GM18867 (cell line): ENCODE data around the gene SSUH2.

Experiments
- ATAC-seq: cut with Tn5 transposase; IDR thresholded peaks from one replicate; pipeline ENCODE4 v1.9.1; 2021; ENCODE audit warnings: mild to moderate bottlenecking, moderate library complexity; ENCODE audit not compliant: unreplicated experiment

Gene SSUH2

DNA sequence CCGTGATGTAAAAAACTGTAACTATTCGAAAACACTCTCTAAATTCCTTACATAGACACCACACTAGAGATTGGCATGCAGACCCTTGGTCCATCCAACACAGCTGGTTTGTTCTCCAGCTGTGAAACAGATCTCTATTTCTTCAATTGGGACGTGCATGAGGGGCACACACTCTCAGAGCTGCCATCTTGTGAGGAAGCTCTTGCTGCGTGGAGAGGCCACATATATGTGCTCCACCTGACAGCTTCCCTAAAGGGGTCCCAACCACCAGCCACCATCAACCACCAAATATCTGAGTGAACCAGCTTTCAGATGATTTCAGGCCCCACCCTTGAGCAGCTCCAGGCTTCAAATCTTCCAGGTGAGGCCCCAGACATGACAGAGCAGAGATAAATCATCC, 25.6 kb downstream of the SSUH2 start:
- ATAC-seq = no peak

GRCh38 chr3:8617921-8618320, 26.7 kb downstream of the SSUH2 start:
- ATAC-seq = no peak

DNA sequence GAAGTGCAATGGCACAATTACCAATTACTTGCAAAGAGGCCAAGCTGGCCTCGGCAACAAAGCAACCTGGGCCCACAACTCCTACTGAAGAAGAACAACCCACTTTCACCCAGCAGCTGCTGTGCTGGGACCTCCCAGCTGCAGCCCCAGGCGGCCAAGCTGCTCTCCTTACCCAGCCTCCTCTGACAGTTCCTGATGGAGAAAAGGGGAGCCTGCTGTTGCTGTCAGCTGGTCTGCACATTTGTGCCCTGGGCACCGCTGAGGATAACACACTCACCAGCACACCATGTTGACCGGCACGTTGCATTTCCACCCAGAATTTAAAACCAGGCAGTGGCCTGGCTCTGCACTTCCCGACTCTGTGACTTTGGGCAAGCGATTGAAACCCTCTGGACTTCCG, 33.6 kb downstream of the SSUH2 start:
- ATAC-seq = no peak

- no peak for ATAC-seq
Measured at GRCh38 chr3:8608791-8609467, 35.7 kb downstream of the SSUH2 start.

DNA sequence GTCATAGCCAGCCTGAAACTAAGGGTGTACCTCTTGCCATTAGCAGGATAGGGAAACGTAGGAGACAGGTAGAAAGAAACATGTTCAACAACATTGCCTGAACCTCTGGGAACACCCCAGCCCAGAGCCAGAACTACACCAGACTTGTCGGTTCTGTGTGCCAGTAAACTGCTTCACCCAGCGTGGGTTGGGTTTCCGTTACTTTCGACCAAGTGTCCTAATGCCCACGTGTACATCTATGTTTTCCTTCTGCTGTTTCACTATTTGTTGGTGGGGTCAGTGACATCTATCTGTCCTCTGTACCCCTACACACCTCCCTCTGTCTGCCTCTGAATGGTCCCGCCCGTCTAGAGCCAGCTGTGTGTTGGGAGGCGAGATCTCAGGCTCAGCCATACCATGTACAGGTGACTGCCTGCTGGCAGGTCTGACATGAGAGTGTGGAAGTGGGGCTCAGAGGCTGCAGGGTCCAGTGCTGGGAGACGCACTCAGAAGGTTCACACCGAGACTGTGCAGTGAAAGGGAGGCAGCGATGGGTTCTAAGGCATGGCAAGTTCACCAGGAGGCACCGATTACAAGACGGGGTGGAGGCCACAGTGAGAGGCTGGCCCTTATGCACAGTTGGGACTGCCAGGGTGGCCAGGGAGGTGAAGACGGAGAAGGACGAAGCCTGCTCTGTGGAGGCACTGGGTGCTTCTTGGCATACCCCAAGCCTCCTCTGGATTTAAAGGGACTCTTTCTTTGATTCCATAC, 36.4 kb downstream of the SSUH2 start:
- no peak for ATAC-seq

DNA sequence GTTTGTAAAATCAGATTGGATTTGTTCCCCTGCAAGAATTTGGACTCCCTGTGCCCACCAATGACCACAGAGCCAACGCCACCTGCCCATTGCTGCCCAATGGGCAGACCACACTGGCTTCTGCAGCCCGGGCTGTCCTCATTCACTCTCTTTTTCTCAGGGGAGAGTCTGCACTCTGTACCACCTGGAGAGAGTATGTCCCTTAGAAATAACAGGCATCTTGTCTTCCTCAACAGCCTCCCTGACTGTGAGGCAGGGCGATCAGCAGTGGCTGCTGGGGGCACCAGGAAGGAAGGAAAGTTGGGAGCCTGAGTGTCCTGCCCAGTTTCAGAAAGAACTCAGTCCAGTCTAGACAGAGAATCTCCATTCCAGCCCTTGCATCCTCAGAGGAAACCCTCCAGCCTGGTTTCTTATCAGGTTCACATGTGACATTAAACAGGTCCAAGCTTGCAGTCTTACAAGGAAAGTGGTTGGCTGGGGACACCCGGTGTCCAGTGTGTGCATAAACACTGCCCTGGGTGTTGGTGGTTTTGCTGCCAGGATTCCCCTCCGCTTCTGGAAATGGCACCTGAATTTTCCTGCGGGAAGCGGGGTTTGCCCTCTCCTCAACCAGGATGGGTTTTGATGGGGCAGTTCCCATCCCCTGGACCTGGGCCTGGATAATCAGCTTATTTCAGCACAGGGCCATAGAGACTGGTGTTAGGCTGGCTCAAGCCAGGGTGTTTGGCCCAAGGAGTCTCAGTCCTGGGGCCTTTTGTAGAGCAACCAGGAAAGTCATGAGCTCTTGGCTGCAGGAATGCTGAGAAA, 37.2 kb downstream of the SSUH2 start:
- no peak for ATAC-seq

- ATAC-seq = no peak
Measured at GRCh38 chr3:8606701-8607231, 37.8 kb downstream of the SSUH2 start.

GRCh38 chr3:8604988-8605387, 39.6 kb downstream of the SSUH2 start:
- no peak for ATAC-seq

DNA sequence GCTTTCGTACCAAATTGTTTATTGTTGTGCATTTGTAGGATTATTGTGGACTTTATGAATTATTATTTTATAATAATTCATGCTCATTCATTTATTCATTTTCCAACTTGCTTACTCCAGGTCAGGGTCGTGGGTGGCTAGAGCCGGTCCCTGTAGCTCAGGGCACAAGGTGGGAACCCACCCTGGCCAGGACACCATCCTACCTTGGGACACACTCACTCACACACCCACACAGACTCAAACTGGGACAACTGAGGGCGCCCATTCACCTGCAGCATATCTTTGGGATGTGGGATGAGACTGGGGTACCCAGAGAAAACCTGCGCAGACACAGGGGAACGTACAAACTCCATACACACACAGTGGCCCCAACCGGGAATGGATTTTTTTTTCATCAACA, 40.6 kb downstream of the SSUH2 start:
- no peak for ATAC-seq

DNA sequence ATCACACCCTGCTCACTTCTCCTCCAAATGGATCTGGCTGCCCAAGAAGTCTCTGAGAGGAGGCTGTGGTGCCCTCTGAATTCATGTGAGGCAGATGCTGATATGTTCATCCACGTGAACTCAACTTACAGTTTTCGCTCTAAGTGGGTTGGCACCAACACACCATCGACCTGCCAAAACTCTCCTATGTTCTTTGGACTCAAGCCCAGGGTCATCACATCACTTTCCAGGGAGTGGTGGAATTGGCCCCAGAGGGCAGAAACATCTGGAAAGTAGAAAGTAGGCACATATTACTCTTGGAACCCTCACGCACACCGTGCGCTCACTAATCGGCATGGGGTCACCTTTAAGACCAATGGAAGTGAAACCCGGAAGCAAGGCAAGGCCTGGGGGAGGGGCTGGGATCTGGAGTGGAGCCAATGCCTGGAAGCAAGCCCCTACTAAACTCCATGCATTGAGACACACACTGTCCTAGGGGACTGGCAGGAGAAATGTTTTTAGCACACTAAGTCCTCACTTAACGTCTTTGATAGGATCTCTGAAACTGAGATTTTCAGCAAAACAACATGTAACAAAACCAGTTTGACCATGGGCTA, 41.4 kb downstream of the SSUH2 start:
- no peak for ATAC-seq

GRCh38 chr3:8600457-8600856, 44.1 kb downstream of the SSUH2 start:
- no peak for ATAC-seq

DNA sequence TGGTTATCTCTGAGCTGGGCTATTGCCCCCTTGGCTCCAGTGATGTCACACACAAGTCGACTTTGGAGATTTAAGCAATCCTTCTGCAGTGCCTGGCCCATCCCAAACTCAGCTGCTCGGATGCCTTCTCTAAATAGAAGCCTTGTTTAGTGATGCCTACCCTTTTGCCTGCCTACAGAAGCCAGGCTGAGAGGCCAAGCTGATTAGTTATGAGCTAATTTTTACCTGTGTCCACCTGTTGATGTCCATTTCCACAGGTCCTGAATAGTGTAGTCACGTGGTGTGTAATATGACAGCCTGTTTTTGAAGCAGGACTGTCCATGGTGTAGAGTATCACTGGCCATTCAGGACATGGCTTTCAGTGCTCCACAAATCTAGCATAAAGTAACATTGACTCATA, 45.5 kb downstream of the SSUH2 start:
- ATAC-seq = no peak

GRCh38 chr3:8597219-8597853, 47.3 kb downstream of the SSUH2 start:
- no peak for ATAC-seq

- ATAC-seq = no peak
Measured at GRCh38 chr3:8596321-8597218, 48.0 kb downstream of the SSUH2 start.

GRCh38 chr3:8595695-8596115, 48.9 kb downstream of the SSUH2 start:
- ATAC-seq = no peak

DNA sequence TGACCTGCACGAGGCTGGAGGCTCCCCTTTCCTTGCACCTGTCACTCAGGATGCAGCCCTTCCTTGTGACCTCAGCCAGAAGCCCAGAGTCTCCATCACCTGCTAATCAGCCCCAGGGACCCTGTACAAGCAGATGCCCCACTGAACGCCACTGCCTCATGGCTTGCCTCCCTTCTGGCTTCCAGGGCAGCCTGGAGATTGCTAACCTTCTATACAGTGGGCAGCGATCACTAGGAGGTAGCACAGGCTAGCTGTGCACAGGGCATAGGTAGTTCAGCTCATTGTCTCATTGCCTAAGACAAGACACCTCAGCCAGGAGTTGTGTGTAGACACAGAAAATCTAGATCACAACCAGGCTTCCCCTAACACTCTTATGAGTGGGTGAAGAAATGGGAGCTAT, 49.3 kb downstream of the SSUH2 start:
- ATAC-seq = no peak

GRCh38 chr3:8593021-8593827, 51.4 kb downstream of the SSUH2 start:
- ATAC-seq = no peak

- ATAC-seq = no peak
Measured at GRCh38 chr3:8589880-8590556, 54.6 kb downstream of the SSUH2 start.
